ENCODE data around the gene IDE.
"Not testable (repeated sequence)": the region's sequence is repeated elsewhere in the genome, so short reads cannot be mapped to it uniquely, and the experiment has no call there.

Gene IDE

GRCh38 chr10:92413519-92413918, 160.4 kb downstream of the IDE start:
- DNase-seq: no peak

DNA sequence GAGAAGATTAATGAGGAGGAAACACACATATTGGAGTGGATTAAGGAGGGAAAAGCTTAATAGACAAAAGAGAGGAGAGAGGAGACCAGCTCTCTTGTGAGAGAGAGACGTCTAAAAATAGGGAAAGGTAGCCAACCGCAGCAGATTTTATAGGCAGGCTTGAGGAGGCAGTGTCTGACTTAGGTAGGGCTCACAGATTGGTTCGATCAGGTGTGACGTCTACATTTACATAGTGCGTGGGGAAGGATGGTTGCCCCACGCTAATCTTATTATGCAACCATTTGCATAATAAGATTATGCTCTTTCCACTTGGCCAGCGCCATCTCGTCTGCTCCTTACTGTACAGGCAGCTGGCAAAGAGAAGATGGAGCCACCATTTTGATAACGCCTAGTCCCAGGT, 160.9 kb downstream of the IDE start:
- DNase-seq: no peak

- no peak for DNase-seq
These were observed 162.5 kb downstream of the IDE start for GRCh38 chr10:92411406-92411805.

DNA sequence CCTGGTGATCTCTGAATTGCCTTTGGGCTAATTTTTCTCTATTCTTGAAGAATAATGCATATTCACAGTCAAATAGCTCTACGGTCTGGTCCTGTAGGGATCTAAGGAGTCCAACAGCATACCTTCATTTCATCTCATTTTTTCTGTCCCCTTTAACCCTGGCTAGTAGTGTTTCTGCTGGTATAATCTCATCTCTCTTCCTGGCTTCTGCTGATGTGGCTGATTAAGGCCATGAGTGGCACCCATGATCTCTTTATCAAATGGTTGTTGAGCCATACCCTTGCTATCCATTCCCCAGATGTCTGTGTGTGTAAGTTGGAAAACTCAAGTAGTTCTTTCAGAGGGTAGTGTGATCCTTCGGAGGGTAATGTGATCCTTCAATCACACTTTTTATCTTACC, 163.4 kb downstream of the IDE start:
- DNase-seq: no peak

DNA sequence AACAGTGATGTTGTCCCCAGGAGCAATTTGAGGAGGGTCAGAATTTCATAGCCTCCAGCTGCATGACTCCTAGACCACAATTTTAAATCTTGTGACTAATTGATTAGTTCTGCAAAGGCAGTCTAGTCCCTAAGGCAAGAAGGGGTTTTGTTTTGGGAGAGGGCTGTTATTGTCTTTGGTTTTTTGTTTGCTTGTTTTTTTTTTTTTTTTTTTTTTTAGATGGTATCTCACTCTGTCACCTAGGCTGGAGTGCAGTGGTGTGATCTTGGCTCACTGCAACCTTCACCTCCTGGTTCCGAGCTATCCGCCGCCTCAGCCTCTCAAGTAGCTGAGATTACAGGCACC, 165.9 kb downstream of the IDE start:
- DNase-seq: no peak

DNA sequence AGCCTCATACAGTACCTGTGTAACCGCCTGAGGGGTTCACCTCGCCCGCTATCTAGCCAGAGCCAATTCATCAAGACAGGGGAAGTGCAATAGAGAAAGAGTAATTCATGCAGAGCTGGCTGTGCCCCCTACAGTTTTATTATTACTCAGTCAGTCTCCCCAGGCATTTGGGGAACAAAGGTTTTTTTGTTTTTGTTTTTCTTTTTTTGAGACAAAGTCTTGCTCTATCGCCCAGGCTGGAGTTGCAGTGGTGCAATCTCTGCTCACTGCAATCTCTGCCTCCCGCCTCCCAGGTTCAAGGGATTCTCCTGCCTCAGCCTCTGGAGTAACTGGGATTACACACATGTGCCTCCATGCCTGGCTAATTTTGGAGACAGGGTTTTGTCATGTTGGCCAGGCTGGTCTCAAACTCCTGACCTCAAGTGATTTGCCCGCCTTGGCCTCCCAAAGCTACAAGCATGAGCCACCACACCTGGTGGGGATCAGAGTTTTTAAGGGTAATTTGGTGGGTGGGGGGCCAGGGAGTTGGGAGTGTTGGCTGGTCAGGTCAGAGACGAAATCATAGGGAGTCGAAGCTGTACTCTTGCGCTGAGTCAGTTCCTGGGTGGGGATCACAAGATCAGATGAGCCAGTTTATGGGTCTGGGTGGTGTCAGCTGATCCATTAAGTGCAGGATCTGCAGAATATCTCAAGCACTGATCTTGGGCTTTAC, 166.4 kb downstream of the IDE start:
- DNase-seq: no peak

DNA sequence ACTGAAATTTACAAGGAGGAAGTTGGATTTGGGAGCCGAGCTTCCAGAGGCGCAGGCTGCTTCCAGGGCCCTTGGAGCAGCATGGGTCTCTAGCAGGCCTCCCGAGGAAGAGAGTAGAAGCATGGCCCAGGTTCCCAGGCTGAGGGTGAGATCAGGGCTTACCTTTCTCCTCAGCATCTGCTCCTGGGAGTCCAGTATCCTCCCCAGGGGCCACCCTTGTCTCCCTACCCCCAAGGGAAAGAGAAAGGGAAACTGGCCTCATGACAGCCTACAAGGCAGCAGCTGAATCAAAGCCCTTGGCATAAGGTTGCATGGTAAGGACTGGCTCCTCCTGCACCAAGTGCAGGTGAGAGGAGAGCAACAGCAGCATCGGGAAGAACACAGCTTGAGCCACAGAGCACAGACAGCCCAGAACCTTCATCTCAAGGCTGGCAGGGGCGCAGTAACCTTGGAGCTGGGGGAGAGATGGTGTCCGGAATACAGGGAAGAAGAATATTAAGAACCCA, 168.4 kb downstream of the IDE start:
- no peak for DNase-seq

DNA sequence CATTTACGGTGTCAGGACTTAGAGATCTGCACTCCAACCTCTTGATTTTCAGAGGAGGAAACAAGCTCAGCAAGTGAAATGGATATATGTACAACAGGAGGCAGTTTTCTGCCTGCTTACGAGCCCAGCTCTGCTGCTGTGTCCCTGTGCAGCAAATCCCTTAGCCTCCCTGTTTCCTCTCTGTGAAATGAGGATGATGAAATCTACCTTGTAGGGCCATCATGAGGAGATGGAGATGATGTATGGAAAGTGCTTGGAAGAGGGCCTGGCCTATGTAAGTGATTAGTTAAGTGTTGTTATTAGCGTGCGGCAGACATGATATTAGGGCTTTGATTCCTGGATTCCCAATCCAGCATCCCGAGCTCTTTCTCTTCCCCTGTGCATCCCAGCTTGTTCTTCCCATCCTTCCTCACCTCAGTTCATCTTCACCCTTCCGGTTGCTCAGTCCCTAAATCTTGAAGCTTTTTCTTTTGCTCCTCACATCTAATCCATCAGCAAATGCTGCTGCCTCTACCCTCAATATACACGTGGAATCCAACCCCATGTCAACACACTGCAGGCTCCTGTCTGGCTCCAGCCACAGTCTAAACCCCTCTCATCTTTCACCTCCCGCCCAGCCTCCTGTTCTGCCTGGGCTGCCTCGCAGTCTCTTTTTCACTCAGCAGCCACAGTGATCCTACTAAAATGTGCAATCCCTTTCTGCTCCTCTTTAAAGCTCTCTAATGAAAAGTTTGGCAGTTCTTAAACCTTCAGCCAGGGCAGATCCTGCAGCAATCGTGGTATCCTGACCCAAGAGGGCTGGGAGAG, 169.1 kb downstream of the IDE start:
- DNase-seq: no peak

GRCh38 chr10:92402234-92402633, 171.7 kb downstream of the IDE start:
- DNase-seq: not testable (repeated sequence)

All from CD4-positive, alpha-beta T cell treated with Interleukin-17A for 4 hours (primary cell).